GM06990 (cell line): ENCODE data around the gene KCNJ3.

Source experiments
- DNase-seq: peaks from one replicate; pipeline ENCODE4 v3.0.0-alpha.2; 2011; ENCODE audit not compliant: insufficient read length; ENCODE audit errors: extremely low read depth
- H3K27me3 ChIP-seq: replicated peaks from 2 replicates; pipeline ENCODE4 v1.6.0; 2011; ENCODE audit warnings: low read length; ENCODE audit not compliant: control insufficient read depth, insufficient read depth
- H3K36me3 ChIP-seq: 2 replicates; pipeline ENCODE4 v1.5.1; 2011; ENCODE audit warnings: low read length; ENCODE audit not compliant: control insufficient read depth, insufficient read depth
- H3K4me3 ChIP-seq: replicated peaks from 2 replicates; pipeline ENCODE4 v1.5.1; 2011; ENCODE audit warnings: low read depth, mild to moderate bottlenecking, control low read depth, low read length
- CTCF ChIP-seq: IDR thresholded peaks from 2 replicates; pipeline ENCODE4 v1.5.1; 2011; ENCODE audit warnings: low read length, control low read depth, mild to moderate bottlenecking, inconsistent platforms; ENCODE audit not compliant: insufficient read depth, poor library complexity, severe bottlenecking

The KCNJ3 gene

GRCh38 chr2:154698296-154698720 lies at the start of gene KCNJ3:
Gene KCNJ3 (plus strand): TSS chr2:154698695. CDS start chr2:154698776, 81 bp downstream.
- H3K36me3 ChIP-seq, result no peaks in the 10 kb centered on the region
- DNase-seq, result no peak
- H3K4me3 ChIP-seq, result no peak within 1 kb of the TSS
- TF ChIP-seq CTCF, result no peak
- no peaks in the 10 kb centered on the region for H3K27me3 ChIP-seq

GRCh38 chr2:154655499-154655898 lies 43.0 kb upstream of the KCNJ3 start:
- TF ChIP-seq CTCF, result no peak
- Histone ChIP-seq H3K4me3 (no peak overlapping the region), H3K36me3 (no peaks in the 10 kb centered on the region), H3K27me3 (no peaks in the 10 kb centered on the region)
- DNase-seq, result no peak

- TF ChIP-seq CTCF, result no peak
Observed at GRCh38 chr2:154658854-154659253, 39.6 kb upstream of the KCNJ3 start.

GRCh38 chr2:154664248-154664647 lies 34.2 kb upstream of the KCNJ3 start:
- Histone ChIP-seq H3K4me3 (no peak overlapping the region), H3K27me3 (no peaks in the 10 kb centered on the region), H3K36me3 (no peaks in the 10 kb centered on the region)
- no peak for TF ChIP-seq CTCF
- DNase-seq, result no peak

More at GRCh38 chr2:154658854-154659253, 39.6 kb upstream of the KCNJ3 start:
- H3K4me3 ChIP-seq, result no peak overlapping the region
- DNase-seq, result no peak
- no peaks in the 10 kb centered on the region for H3K36me3 ChIP-seq
- H3K27me3 ChIP-seq, result no peaks in the 10 kb centered on the region

- no peak for TF ChIP-seq CTCF
- DNase-seq, result no peak
- no peaks in the 10 kb centered on the region for H3K36me3 ChIP-seq
- no peaks in the 10 kb centered on the region for H3K27me3 ChIP-seq
- no peak overlapping the region for H3K4me3 ChIP-seq
Observed at GRCh38 chr2:154670083-154670482, 28.4 kb upstream of the KCNJ3 start.

GRCh38 chr2:154673694-154674093 lies 24.8 kb upstream of the KCNJ3 start:
- H3K4me3 ChIP-seq, result no peak overlapping the region
- H3K27me3 ChIP-seq, result no peaks in the 10 kb centered on the region
- DNase-seq, result no peak
- H3K36me3 ChIP-seq, result no peaks in the 10 kb centered on the region
- TF ChIP-seq CTCF, result no peak
